NCI-H2029 treated with DMSO at 0.1 percent for 48 hours (cell line): ENCODE measurements around the gene PIGS.

Source experiments
- DNase-seq: peaks from one replicate; lab custom pipeline; 2025; lab: John Stamatoyannopoulos, UW

The PIGS gene

GRCh38 chr17:28550858-28551257 lies 20.5 kb downstream of the PIGS start:
- DNase-seq = no peak

GRCh38 chr17:28549236-28550132 lies 21.8 kb downstream of the PIGS start:
- DNase-seq = no peak

GRCh38 chr17:28548417-28549130 lies 22.8 kb downstream of the PIGS start:
- DNase-seq = no peak

GRCh38 chr17:28547623-28548416 lies 23.5 kb downstream of the PIGS start:
- no peak for DNase-seq

- no peak for DNase-seq
Observed at GRCh38 chr17:28547096-28547622, 24.2 kb downstream of the PIGS start.

GRCh38 chr17:28545787-28546415 lies 25.4 kb downstream of the PIGS start:
- no peak for DNase-seq

- DNase-seq = no peak
Observed at GRCh38 chr17:28545141-28545503, 26.2 kb downstream of the PIGS start.

GRCh38 chr17:28544402-28545140 lies 26.8 kb downstream of the PIGS start:
- no peak for DNase-seq

- no peak for DNase-seq
Observed at GRCh38 chr17:28541439-28541838, 29.9 kb downstream of the PIGS start.

GRCh38 chr17:28540231-28540630 lies 31.1 kb downstream of the PIGS start:
- DNase-seq = no peak

- DNase-seq = no peak
Observed at GRCh38 chr17:28538296-28538895, 32.9 kb downstream of the PIGS start.

- no peak for DNase-seq
Observed at GRCh38 chr17:28537219-28537610, 34.1 kb downstream of the PIGS start.

GRCh38 chr17:28536532-28537218 lies 34.6 kb downstream of the PIGS start:
- no peak for DNase-seq

- no peak for DNase-seq
Observed at GRCh38 chr17:28534740-28535375, 36.5 kb downstream of the PIGS start.

- no peak for DNase-seq
Observed at GRCh38 chr17:28533091-28533807, 38.1 kb downstream of the PIGS start.

- no peak for DNase-seq
Observed at GRCh38 chr17:28532050-28532960, 39.0 kb downstream of the PIGS start.

- no peak for DNase-seq
Observed at GRCh38 chr17:28530926-28531325, 40.4 kb downstream of the PIGS start.

- no peak for DNase-seq
Observed at GRCh38 chr17:28530250-28530649, 41.1 kb downstream of the PIGS start.
